Activated T-cell treated with anti-CD3 and anti-CD28 coated beads for 4 hours (primary cell): ENCODE measurements around the gene SEC14L1.
"Not testable (repeated sequence)": the region's sequence is repeated elsewhere in the genome, so short reads cannot be mapped to it uniquely, and the experiment has no call there.

Experiments used
- DNase-seq: peaks from one replicate; pipeline ENCODE4 v3.0.0-alpha.2; 2020

The SEC14L1 gene

GRCh38 chr17:77140878-77141767 is at the start of gene SEC14L1:
Gene SEC14L1, plus strand, starts transcription at chr17:77140969. Its CDS starts 2,628 bp downstream, at chr17:77143597.
- DNase-seq, result peak; percentile 8

GRCh38 chr17:77092025-77092424 is 48.7 kb upstream of the SEC14L1 start:
- no peak for DNase-seq

GRCh38 chr17:77095461-77095860 is 45.3 kb upstream of the SEC14L1 start:
- no peak for DNase-seq

GRCh38 chr17:77096570-77097214 is 44.1 kb upstream of the SEC14L1 start:
- no peak for DNase-seq

- DNase-seq, result no peak
These were observed 43.1 kb upstream of the SEC14L1 start for GRCh38 chr17:77097631-77098180.

- no peak for DNase-seq
These were observed 41.8 kb upstream of the SEC14L1 start for GRCh38 chr17:77098884-77099545.

- no peak for DNase-seq
These were observed 40.8 kb upstream of the SEC14L1 start for GRCh38 chr17:77099997-77100396.

- DNase-seq, result no peak
These were observed 39.0 kb upstream of the SEC14L1 start for GRCh38 chr17:77101521-77102410.

- DNase-seq, result not testable (repeated sequence)
These were observed 38.2 kb upstream of the SEC14L1 start for GRCh38 chr17:77102411-77103134.

GRCh38 chr17:77105706-77106105 is 35.1 kb upstream of the SEC14L1 start:
- DNase-seq, result no peak

GRCh38 chr17:77106874-77107358 is 33.9 kb upstream of the SEC14L1 start:
- DNase-seq, result no peak

- peak; percentile 49 for DNase-seq
These were observed 33.0 kb upstream of the SEC14L1 start for GRCh38 chr17:77107506-77108433.

GRCh38 chr17:77109159-77109759 is 31.5 kb upstream of the SEC14L1 start:
- no peak for DNase-seq

- no peak for DNase-seq
These were observed 30.9 kb upstream of the SEC14L1 start for GRCh38 chr17:77109764-77110359.

GRCh38 chr17:77111165-77111933 is 29.4 kb upstream of the SEC14L1 start:
- not testable (repeated sequence) for DNase-seq

GRCh38 chr17:77111934-77112296 is 28.9 kb upstream of the SEC14L1 start:
- no peak for DNase-seq

GRCh38 chr17:77115510-77115909 is 25.3 kb upstream of the SEC14L1 start:
- DNase-seq, result no peak

GRCh38 chr17:77115947-77116346 is 24.8 kb upstream of the SEC14L1 start:
- DNase-seq, result no peak
